Epithelial cell of prostate (primary cell): ENCODE data around the gene KCTD1.

Experiments
- DNase-seq: peaks from one replicate; pipeline ENCODE4 v3.0.0-alpha.2; 2011; ENCODE audit warnings: low read depth, low spot score
- H3K27ac ChIP-seq: fragments of 450-650 bp; 2 replicates; pipeline ENCODE4 v1.5.1; 2017; ENCODE audit warnings: mild to moderate bottlenecking

KCTD1 gene

GRCh38 chr18:26489881-26490280 is 58.5 kb downstream of the KCTD1 start:
- DNase-seq, result no peak
- H3K27ac ChIP-seq, result peak overlapping the region; percentile 97

GRCh38 chr18:26489191-26489590 is 59.2 kb downstream of the KCTD1 start:
- DNase-seq, result no peak
- H3K27ac ChIP-seq, result peak overlapping the region; percentile 97

GRCh38 chr18:26488417-26489009 is 59.8 kb downstream of the KCTD1 start:
- peak overlapping the region; percentile 97 for H3K27ac ChIP-seq
- DNase-seq, result peak; percentile 76

GRCh38 chr18:26487437-26487836 is 60.9 kb downstream of the KCTD1 start:
- H3K27ac ChIP-seq, result peak overlapping the region; percentile 97
- DNase-seq, result peak; percentile 95

- DNase-seq, result no peak
- H3K27ac ChIP-seq, result peak overlapping the region; percentile 98
Observed at GRCh38 chr18:26483633-26484032, 64.7 kb downstream of the KCTD1 start.

GRCh38 chr18:26482569-26482968 is 65.8 kb downstream of the KCTD1 start:
- DNase-seq, result no peak
- H3K27ac ChIP-seq, result peak overlapping the region; percentile 98

GRCh38 chr18:26480897-26481795 is 67.2 kb downstream of the KCTD1 start:
- peak overlapping the region; percentile 98 for H3K27ac ChIP-seq
- peak; percentile 69 for DNase-seq

GRCh38 chr18:26479681-26480079 is 68.7 kb downstream of the KCTD1 start:
- H3K27ac ChIP-seq, result peak overlapping the region; percentile 98
- no peak for DNase-seq

GRCh38 chr18:26479065-26479680 is 69.2 kb downstream of the KCTD1 start:
- no peak for DNase-seq
- H3K27ac ChIP-seq, result peak overlapping the region; percentile 98

GRCh38 chr18:26477828-26478466 is 70.4 kb downstream of the KCTD1 start:
- no peak for DNase-seq
- H3K27ac ChIP-seq, result peak overlapping the region; percentile 98

- no peak for DNase-seq
- H3K27ac ChIP-seq, result no peak overlapping the region
Observed at GRCh38 chr18:26476697-26477096, 71.7 kb downstream of the KCTD1 start.

- no peak overlapping the region for H3K27ac ChIP-seq
- DNase-seq, result no peak
Observed at GRCh38 chr18:26474542-26474941, 73.8 kb downstream of the KCTD1 start.

- H3K27ac ChIP-seq, result no peak overlapping the region
- no peak for DNase-seq
Observed at GRCh38 chr18:26473672-26474071, 74.7 kb downstream of the KCTD1 start.

- DNase-seq, result no peak
- no peak overlapping the region for H3K27ac ChIP-seq
Observed at GRCh38 chr18:26471826-26472225, 76.5 kb downstream of the KCTD1 start.

- no peak for DNase-seq
- H3K27ac ChIP-seq, result no peak overlapping the region
Observed at GRCh38 chr18:26471027-26471426, 77.3 kb downstream of the KCTD1 start.

GRCh38 chr18:26470011-26470637 is 78.2 kb downstream of the KCTD1 start:
- DNase-seq, result no peak
- H3K27ac ChIP-seq, result no peak overlapping the region

GRCh38 chr18:26468931-26469340 is 79.4 kb downstream of the KCTD1 start:
- DNase-seq, result no peak
- H3K27ac ChIP-seq, result no peak overlapping the region

GRCh38 chr18:26466026-26466425 is 82.3 kb downstream of the KCTD1 start:
- no peak for DNase-seq
- H3K27ac ChIP-seq, result no peak overlapping the region

- H3K27ac ChIP-seq, result no peak overlapping the region
- no peak for DNase-seq
Observed at GRCh38 chr18:26465431-26465830, 82.9 kb downstream of the KCTD1 start.
